MV-4-11 (cell line): Measurements from ENCODE around the gene ADM2.
"Not testable (repeated sequence)": the region's sequence is repeated elsewhere in the genome, so short reads cannot be mapped to it uniquely, and the experiment has no call there.

Source experiments
- DNase-seq: peaks from one replicate; lab custom pipeline; 2025; lab: John Stamatoyannopoulos, UW

ADM2 gene

GRCh38 chr22:50506611-50507420, 25.5 kb downstream of the ADM2 start:
- DNase-seq, result no peak

DNA sequence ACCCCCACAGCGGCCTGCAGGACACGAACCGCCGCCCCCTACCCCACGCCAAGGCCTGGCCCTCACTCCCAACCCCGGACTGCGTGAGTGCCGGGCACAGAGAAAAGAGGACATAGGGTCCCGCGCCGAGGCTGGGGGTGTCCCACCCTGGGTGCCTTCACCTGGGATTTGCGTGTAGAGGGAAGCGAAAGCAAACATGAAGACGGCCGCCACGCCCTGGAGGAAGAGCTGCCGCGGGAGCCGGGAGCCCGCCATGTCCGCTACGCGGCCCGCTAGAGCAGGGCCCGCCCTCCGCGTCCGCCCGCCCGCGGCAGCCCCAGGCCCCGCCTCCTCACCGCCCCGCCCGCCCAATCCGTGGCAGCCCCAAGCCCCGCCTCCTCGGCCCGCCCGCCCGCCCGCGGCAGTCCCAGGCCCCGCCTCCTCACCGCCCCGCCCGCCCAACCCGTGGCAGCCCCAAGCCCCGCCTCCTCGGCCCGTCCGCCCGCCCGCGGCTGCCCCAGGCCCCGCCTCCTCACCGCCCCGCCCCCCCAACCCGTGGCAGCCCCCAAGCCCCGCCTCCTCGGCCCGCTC, 26.2 kb downstream of the ADM2 start, which contains the start of gene LMF2:
LMF2 (minus strand) TSS at position 282 of the 570 bp plus-strand sequence; CDS start at position 255, 27 bp downstream.
- peak; percentile 80 for DNase-seq

GRCh38 chr22:50507991-50508884, 26.9 kb downstream of the ADM2 start, which contains the start of gene NCAPH2:
TSS of gene NCAPH2 (plus strand) at chr22:50508224. CDS start at chr22:50508338, 114 bp downstream.
- DNase-seq, result peak; percentile 91

GRCh38 chr22:50508897-50509296, 27.6 kb downstream of the ADM2 start:
- no peak for DNase-seq

GRCh38 chr22:50513175-50513574, 31.8 kb downstream of the ADM2 start:
- DNase-seq, result no peak

GRCh38 chr22:50516068-50516467, 34.7 kb downstream of the ADM2 start:
- no peak for DNase-seq

GRCh38 chr22:50516891-50517290, 35.5 kb downstream of the ADM2 start:
- no peak for DNase-seq

DNA sequence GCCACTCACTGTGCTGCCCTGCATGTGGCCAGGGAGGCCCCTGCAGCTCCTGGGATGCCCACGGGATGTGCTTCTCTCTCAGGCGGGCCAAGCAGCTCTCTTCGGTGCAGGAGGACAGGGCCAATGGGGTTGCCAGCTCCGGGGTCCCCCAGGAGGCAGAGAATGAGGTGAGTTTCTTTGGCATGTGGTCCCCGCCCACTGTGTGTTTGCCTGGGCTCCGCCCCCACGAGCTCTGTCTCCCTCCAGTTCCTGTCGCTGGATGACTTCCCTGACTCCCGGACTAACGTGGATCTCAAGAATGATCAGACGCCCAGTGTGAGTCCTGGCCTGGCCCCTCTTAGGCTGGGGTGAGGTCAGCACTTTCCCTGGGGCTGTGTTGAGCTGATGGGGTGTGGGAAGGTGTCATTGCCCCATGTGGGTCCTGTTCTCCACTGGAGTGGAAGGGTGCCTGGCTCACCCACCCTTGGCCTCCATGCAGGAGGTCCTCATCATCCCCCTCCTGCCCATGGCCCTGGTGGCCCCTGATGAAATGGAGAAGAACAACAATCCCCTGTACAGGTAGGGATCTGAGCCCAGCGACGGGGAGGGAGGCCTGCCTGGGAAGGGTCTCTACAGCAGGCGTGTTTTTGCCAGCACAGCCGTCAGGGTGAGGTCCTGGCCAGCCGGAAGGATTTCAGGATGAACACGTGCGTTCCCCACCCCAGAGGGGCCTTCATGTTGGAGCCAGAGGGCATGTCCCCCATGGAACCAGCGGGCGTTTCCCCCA, 36.3 kb downstream of the ADM2 start:
- DNase-seq, result no peak

- DNase-seq, result no peak
These were observed 37.3 kb downstream of the ADM2 start for GRCh38 chr22:50518606-50519005.

- DNase-seq, result no peak
These were observed 37.8 kb downstream of the ADM2 start for GRCh38 chr22:50519151-50519550.

- DNase-seq, result not testable (repeated sequence)
These were observed 38.8 kb downstream of the ADM2 start for GRCh38 chr22:50520184-50520583.

- no peak for DNase-seq
These were observed 39.6 kb downstream of the ADM2 start for GRCh38 chr22:50520826-50521453.

GRCh38 chr22:50521710-50522109, 40.4 kb downstream of the ADM2 start:
- no peak for DNase-seq

GRCh38 chr22:50522208-50522805, 41.0 kb downstream of the ADM2 start:
- DNase-seq, result no peak

- no peak for DNase-seq
These were observed 41.6 kb downstream of the ADM2 start for GRCh38 chr22:50522806-50523438.

GRCh38 chr22:50523458-50523805, 42.1 kb downstream of the ADM2 start:
- no peak for DNase-seq

GRCh38 chr22:50523806-50524675, 42.7 kb downstream of the ADM2 start:
- no peak for DNase-seq

DNA sequence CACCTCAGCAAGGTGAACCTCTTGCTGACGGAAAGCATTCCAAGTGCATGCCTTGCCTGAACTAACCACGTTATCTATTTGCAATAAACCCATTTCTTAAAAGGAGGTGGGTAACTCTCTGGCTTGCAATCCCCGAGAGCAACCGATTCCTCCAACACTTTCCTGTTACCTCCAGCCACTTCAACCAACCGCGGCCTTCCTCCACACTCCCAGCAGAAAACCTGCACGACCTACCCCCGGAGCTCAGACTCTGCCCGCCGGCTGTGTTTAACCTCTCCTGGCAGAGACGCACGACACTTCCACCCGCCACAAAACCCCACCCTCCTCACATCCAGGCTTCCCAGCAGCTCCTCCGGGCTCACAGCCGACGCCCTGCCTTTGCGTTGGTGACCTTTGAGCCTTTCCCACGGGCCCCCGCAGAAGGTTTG, 43.3 kb downstream of the ADM2 start:
- no peak for DNase-seq

- DNase-seq, result peak; percentile 94
These were observed 43.9 kb downstream of the ADM2 start, which contains the start of gene SCO2 for GRCh38 chr22:50525104-50525857. TSS of gene SCO2 (minus strand) at chr22:50525598. CDS start at chr22:50524411, 1,187 bp downstream.
